HEK293 (cell line): ENCODE data around the gene NDUFV2.
A peak's percentile ranks its signal among the peaks of the same experiment; 100 is the strongest.

Source experiments
- CTCF ChIA-PET: fragments of 350-600 bp; formaldehyde crosslinking; extraction: SDS; loops from one replicate; lab custom pipeline; 2021; ENCODE audit warnings: antibody characterized with exemption; lab: Yijun Ruan, JAX
- POLR2A ChIA-PET: fragments of 300-600 bp; formaldehyde crosslinking; extraction: SDS; loops from one replicate; lab custom pipeline; 2020; ENCODE audit warnings: antibody characterized with exemption, inconsistent platforms; lab: Yijun Ruan, JAX
- H3K27ac ChIP-seq: fragments of 200-500 bp; sonication (Bioruptor generic); 2 replicates; pipeline ENCODE4 v1.5.1; 2014; ENCODE audit warnings: low read depth, low read length, control low read depth, inconsistent platforms; ENCODE audit errors: extremely low read depth
- H3K36me3 ChIP-seq, 2 experiments: fragments of 200-500 bp in 1 of 2; sonication (Bioruptor generic) in 1 of 2; 1 replicate in 1 of 2; 2 replicates in 1 of 2; pipeline ENCODE4 v1.5.1; 2014 to 2017; ENCODE audit warnings: inconsistent platforms in 2 of 2, low read length in 2 of 2; ENCODE audit not compliant: control insufficient read depth in 2 of 2, insufficient read depth in 1 of 2
- H3K4me1 ChIP-seq: fragments of 200-500 bp; sonication (Bioruptor generic); 2 replicates; pipeline ENCODE4 v1.5.1; 2014; ENCODE audit warnings: mild to moderate bottlenecking, low read length, inconsistent platforms; ENCODE audit not compliant: control insufficient read depth, insufficient read depth
- H3K4me3 ChIP-seq: 2 replicates; pipeline ENCODE4 v1.5.1; 2011; ENCODE audit warnings: low read depth, mild to moderate bottlenecking, control low read depth, low read length, moderate library complexity
- H3K9me3 ChIP-seq: fragments of 200-500 bp; sonication (Bioruptor generic); 2 replicates; pipeline ENCODE4 v1.5.1; 2014; ENCODE audit warnings: low read depth, low read length, inconsistent platforms; ENCODE audit not compliant: control insufficient read depth, insufficient read depth
- GLIS1 ChIP-seq: fragments of 450-650 bp; formaldehyde crosslinking; IDR thresholded peaks from 2 replicates; pipeline ENCODE4 v1.5.1; 2016; ENCODE audit warnings: missing biosample characterization, missing genetic modification characterization
- KLF10 ChIP-seq: fragments of 450-650 bp; IDR thresholded peaks from 2 replicates; pipeline ENCODE4 v1.5.1; 2018; ENCODE audit warnings: missing biosample characterization, mild to moderate bottlenecking, missing genetic modification characterization
- KLF9 ChIP-seq: fragments of 450-650 bp; formaldehyde crosslinking; IDR thresholded peaks from 2 replicates; pipeline ENCODE4 v1.5.1; 2016; ENCODE audit warnings: missing biosample characterization, missing genetic modification characterization, low read depth
- REPIN1 ChIP-seq: fragments of 450-650 bp; formaldehyde crosslinking; IDR thresholded peaks from 2 replicates; pipeline ENCODE4 v1.5.1; 2017; ENCODE audit warnings: missing biosample characterization, missing genetic modification characterization, low read depth
- SALL2 ChIP-seq: fragments of 450-650 bp; formaldehyde crosslinking; IDR thresholded peaks from 2 replicates; pipeline ENCODE4 v1.5.0; 2017; ENCODE audit warnings: missing biosample characterization, mild to moderate bottlenecking, missing genetic modification characterization, borderline replicate concordance
- ZBTB10 ChIP-seq: fragments of 450-650 bp; formaldehyde crosslinking; IDR thresholded peaks from 2 replicates; pipeline ENCODE4 v1.5.1; 2016; ENCODE audit warnings: missing biosample characterization, missing genetic modification characterization
- ZBTB20 ChIP-seq: fragments of 450-650 bp; formaldehyde crosslinking; IDR thresholded peaks from 2 replicates; pipeline ENCODE4 v1.5.1; 2016; ENCODE audit warnings: missing biosample characterization, missing genetic modification characterization
- ZBTB8A ChIP-seq: fragments of 450-650 bp; formaldehyde crosslinking; IDR thresholded peaks from 2 replicates; pipeline ENCODE4 v1.5.1; 2016; ENCODE audit warnings: missing biosample characterization, missing genetic modification characterization
- ZFP37 ChIP-seq: fragments of 450-650 bp; formaldehyde crosslinking; IDR thresholded peaks from 2 replicates; pipeline ENCODE4 v1.5.1; 2016; ENCODE audit warnings: missing biosample characterization, missing genetic modification characterization
- ZIC2 ChIP-seq: fragments of 450-650 bp; formaldehyde crosslinking; IDR thresholded peaks from 2 replicates; pipeline ENCODE4 v1.5.1; 2016; ENCODE audit warnings: missing biosample characterization, missing genetic modification characterization
- ZNF133 ChIP-seq: fragments of 450-650 bp; formaldehyde crosslinking; IDR thresholded peaks from 2 replicates; pipeline ENCODE4 v1.5.1; 2016; ENCODE audit warnings: missing biosample characterization, missing genetic modification characterization
- ZNF138 ChIP-seq: fragments of 450-650 bp; formaldehyde crosslinking; IDR thresholded peaks from 2 replicates; pipeline ENCODE4 v1.5.1; 2016; ENCODE audit warnings: missing biosample characterization, missing genetic modification characterization, borderline replicate concordance
- ZNF18 ChIP-seq: fragments of 450-650 bp; formaldehyde crosslinking; IDR thresholded peaks from 2 replicates; pipeline ENCODE4 v1.5.1; 2016; ENCODE audit warnings: missing biosample characterization, missing genetic modification characterization
- ZNF19 ChIP-seq: fragments of 450-650 bp; formaldehyde crosslinking; IDR thresholded peaks from 2 replicates; pipeline ENCODE4; 2016; ENCODE audit warnings: missing biosample characterization, missing genetic modification characterization, low read depth
- ZNF223 ChIP-seq: fragments of 450-650 bp; formaldehyde crosslinking; IDR thresholded peaks from 2 replicates; pipeline ENCODE4 v1.5.1; 2016; ENCODE audit warnings: missing biosample characterization, missing genetic modification characterization
- ZNF473 ChIP-seq: fragments of 450-650 bp; formaldehyde crosslinking; IDR thresholded peaks from 2 replicates; pipeline ENCODE4 v1.5.1; 2017; ENCODE audit warnings: missing biosample characterization, missing genetic modification characterization
- ZNF580 ChIP-seq: fragments of 450-650 bp; formaldehyde crosslinking; IDR thresholded peaks from 2 replicates; pipeline ENCODE4 v1.5.1; 2016; ENCODE audit warnings: missing biosample characterization, missing genetic modification characterization
- ZNF596 ChIP-seq: fragments of 450-650 bp; IDR thresholded peaks from 2 replicates; pipeline ENCODE4 v1.5.0; 2018; ENCODE audit warnings: missing biosample characterization, mild to moderate bottlenecking, missing genetic modification characterization, moderate library complexity
- ZNF621 ChIP-seq: fragments of 450-650 bp; formaldehyde crosslinking; IDR thresholded peaks from 2 replicates; pipeline ENCODE4 v1.5.1; 2017; ENCODE audit warnings: missing biosample characterization, missing genetic modification characterization
- ZNF654 ChIP-seq: fragments of 450-650 bp; formaldehyde crosslinking; IDR thresholded peaks from 2 replicates; pipeline ENCODE4 v1.5.1; 2016; ENCODE audit warnings: low read depth, missing biosample characterization, missing genetic modification characterization
- ZNF670 ChIP-seq: fragments of 450-650 bp; formaldehyde crosslinking; IDR thresholded peaks from 2 replicates; pipeline ENCODE4 v1.5.1; 2016; ENCODE audit warnings: missing biosample characterization, missing genetic modification characterization, low read depth
- TF ChIP-seq, protein P1 (sequence below): fragments of 450-650 bp; formaldehyde crosslinking; IDR thresholded peaks from 2 replicates; pipeline ENCODE4 v1.5.1; 2016; ENCODE audit warnings: missing biosample characterization, missing genetic modification characterization
- TF ChIP-seq, protein P2 (sequence below): fragments of 450-650 bp; formaldehyde crosslinking; IDR thresholded peaks from 2 replicates; pipeline ENCODE4 v1.5.1; 2017; ENCODE audit warnings: missing biosample characterization, missing genetic modification characterization

NDUFV2 gene

DNA sequence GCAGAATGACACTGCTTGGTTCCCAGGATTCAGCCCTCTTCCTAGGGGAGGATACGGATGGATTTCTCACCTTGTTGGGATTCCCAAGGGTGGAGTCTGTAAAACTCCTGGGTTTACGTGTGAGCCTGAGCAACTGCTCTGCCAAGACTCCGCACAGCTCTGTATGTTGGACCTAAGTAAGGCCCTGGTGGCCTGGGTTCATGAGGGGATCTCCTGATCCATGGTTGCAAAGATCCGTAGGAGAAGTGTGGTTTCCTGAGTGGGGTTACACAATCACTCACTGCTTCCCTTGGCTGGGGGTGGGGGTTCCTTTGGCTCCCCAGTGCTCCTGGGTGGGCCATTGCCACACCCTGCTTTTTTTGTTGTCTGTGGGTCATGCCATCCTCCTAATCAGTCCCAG, 71.8 kb downstream of the NDUFV2 start:
- no peak for TF ChIP-seq ZNF138 (tag by site-specific recombination)
- peak; percentile 11; the same call in 1 of the 2 replicates for TF ChIP-seq ZNF133 (tag by site-specific recombination)
- TF ChIP-seq ZNF473: no peak
- TF ChIP-seq ZBTB8A: no peak
- ChIA-PET POLR2A (no interaction called here), CTCF (no interaction called here)
- H3K9me3 ChIP-seq: no peaks in the 10 kb centered on the region
- H3K4me1 ChIP-seq: no peaks in the 10 kb centered on the region
- H3K27ac ChIP-seq: no peak overlapping the region
- no peaks in the 10 kb centered on the region for H3K36me3 ChIP-seq
- H3K4me3 ChIP-seq: no peak overlapping the region

GRCh38 chr18:9175115-9175514, 72.6 kb downstream of the NDUFV2 start:
- H3K27ac ChIP-seq: no peak overlapping the region
- ChIA-PET POLR2A (no interaction called here), CTCF (no interaction called here)
- TF ChIP-seq ZBTB10 (no peak), ZNF18 (no peak), ZNF19 (tag by site-specific recombination) (no peak), ZNF670 (no peak)
- H3K4me3 ChIP-seq: no peak overlapping the region
- no peaks in the 10 kb centered on the region for H3K9me3 ChIP-seq
- H3K4me1 ChIP-seq: no peaks in the 10 kb centered on the region
- no peaks in the 10 kb centered on the region for H3K36me3 ChIP-seq

- H3K4me3 ChIP-seq: no peak overlapping the region
- CTCF ChIA-PET: no interaction called here
- TF ChIP-seq ZBTB20 (tag by site-specific recombination): 0 out of 2 replicates have a peak, but pooled peaks have one; percentile 23
- no peak for TF ChIP-seq SALL2 (tag by site-specific recombination)
- TF ChIP-seq, all 188 proteins: peak for 1
- no peak overlapping the region for H3K27ac ChIP-seq
- H3K36me3 ChIP-seq: no peaks in the 10 kb centered on the region
- POLR2A ChIA-PET: no interaction called here
- no peaks in the 10 kb centered on the region for H3K9me3 ChIP-seq
- H3K4me1 ChIP-seq: no peaks in the 10 kb centered on the region
Observed at GRCh38 chr18:9177031-9177430, 74.5 kb downstream of the NDUFV2 start.

GRCh38 chr18:9177466-9177865, 75.0 kb downstream of the NDUFV2 start:
- no peaks in the 10 kb centered on the region for H3K9me3 ChIP-seq
- H3K36me3 ChIP-seq: no peaks in the 10 kb centered on the region
- H3K4me3 ChIP-seq: no peak overlapping the region
- no peak overlapping the region for H3K27ac ChIP-seq
- H3K4me1 ChIP-seq: no peaks in the 10 kb centered on the region
- POLR2A ChIA-PET: no interaction called here
- CTCF ChIA-PET: interaction anchor here (0.6 kb wide), 1 partner anchor 1287 kb away, joined by 3 read pairs; no protein-coding TSS in a partner anchor
- TF ChIP-seq ZNF654 (tag by site-specific recombination) (no peak), ZNF223 (tag by site-specific recombination) (no peak), KLF9 (tag by site-specific recombination) (no peak), GLIS1 (no peak), ZNF580 (tag by site-specific recombination) (no peak), ZIC2 (tag by site-specific recombination) (no peak), REPIN1 (tag by site-specific recombination) (no peak), ZNF621 (no peak), ZFP37 (no peak), ZNF596 (tag by site-specific recombination) (no peak), KLF10 (tag by site-specific recombination) (no peak)
- TF ChIP-seq, protein P1, sequence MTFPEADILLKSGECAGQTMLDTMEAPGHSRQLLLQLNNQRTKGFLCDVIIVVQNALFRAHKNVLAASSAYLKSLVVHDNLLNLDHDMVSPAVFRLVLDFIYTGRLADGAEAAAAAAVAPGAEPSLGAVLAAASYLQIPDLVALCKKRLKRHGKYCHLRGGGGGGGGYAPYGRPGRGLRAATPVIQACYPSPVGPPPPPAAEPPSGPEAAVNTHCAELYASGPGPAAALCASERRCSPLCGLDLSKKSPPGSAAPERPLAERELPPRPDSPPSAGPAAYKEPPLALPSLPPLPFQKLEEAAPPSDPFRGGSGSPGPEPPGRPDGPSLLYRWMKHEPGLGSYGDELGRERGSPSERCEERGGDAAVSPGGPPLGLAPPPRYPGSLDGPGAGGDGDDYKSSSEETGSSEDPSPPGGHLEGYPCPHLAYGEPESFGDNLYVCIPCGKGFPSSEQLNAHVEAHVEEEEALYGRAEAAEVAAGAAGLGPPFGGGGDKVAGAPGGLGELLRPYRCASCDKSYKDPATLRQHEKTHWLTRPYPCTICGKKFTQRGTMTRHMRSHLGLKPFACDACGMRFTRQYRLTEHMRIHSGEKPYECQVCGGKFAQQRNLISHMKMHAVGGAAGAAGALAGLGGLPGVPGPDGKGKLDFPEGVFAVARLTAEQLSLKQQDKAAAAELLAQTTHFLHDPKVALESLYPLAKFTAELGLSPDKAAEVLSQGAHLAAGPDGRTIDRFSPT (tag by site-specific recombination): no peak
- TF ChIP-seq, protein P2, sequence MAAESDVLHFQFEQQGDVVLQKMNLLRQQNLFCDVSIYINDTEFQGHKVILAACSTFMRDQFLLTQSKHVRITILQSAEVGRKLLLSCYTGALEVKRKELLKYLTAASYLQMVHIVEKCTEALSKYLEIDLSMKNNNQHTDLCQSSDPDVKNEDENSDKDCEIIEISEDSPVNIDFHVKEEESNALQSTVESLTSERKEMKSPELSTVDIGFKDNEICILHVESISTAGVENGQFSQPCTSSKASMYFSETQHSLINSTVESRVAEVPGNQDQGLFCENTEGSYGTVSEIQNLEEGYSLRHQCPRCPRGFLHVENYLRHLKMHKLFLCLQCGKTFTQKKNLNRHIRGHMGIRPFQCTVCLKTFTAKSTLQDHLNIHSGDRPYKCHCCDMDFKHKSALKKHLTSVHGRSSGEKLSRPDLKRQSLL (tag by site-specific recombination): no peak
